ENCODE data around the gene ANKS1B.

The ANKS1B gene

DNA sequence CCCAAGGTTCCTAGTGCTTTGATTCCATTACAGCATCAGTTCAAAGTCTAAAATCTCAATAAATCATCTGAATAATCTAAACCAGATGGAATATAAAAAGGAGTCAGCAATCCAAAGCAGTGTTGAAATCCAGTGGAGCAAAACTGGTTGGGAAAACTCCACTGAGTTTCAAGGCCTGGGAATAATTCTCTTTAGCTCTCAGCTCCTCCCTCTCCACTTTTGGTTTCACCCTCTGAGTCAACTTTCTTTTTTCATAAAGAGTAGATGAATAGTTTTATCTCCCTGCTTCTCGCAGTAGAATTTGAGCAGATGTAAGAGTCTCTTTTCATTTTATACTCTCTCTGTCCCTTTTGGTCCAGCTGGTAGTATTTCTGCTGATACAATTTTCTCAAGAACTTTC lies 1001.1 kb downstream of the ANKS1B start:
- Histone ChIP-seq H3K9ac (ENCODE audit: low read depth, low read length, poor library complexity, severe bottlenecking) (no peak overlapping the region), H3K79me2 (ENCODE audit: insufficient read depth, low read length) (no peaks in the 10 kb centered on the region), H3K4me1 (ENCODE audit: insufficient read depth, low read length, poor library complexity, severe bottlenecking) (no peaks in the 10 kb centered on the region), H3K9me2 (replicated peaks; ENCODE audit: low read depth, low read length) (no peaks in the 10 kb centered on the region), H4K20me1 (ENCODE audit: insufficient read depth, low read length, poor library complexity, severe bottlenecking) (no peaks in the 10 kb centered on the region), H3K27me3 (ENCODE audit: insufficient read depth, low read length, poor library complexity, severe bottlenecking) (no peaks in the 10 kb centered on the region), H3K4me3 (ENCODE audit: low read length, poor library complexity, severe bottlenecking) (no peak overlapping the region), H3K36me3 (ENCODE audit: insufficient read depth, low read length) (no peaks in the 10 kb centered on the region), H3F3A (ENCODE audit: low read depth) (no peaks in the 10 kb centered on the region), H3K4me2 (ENCODE audit: low read depth, low read length, poor library complexity, severe bottlenecking) (no peak overlapping the region), H2AFZ (ENCODE audit: low read length) (no peak overlapping the region), H3K9me3 (ENCODE audit: insufficient read depth, low read depth, low read length) (no peaks in the 10 kb centered on the region)
- no peak for TF ChIP-seq EZH2phosphoT487 (IDR thresholded peaks at IDR 0.05; ENCODE audit: borderline replicate concordance)
- TF ChIP-seq, protein P1, sequence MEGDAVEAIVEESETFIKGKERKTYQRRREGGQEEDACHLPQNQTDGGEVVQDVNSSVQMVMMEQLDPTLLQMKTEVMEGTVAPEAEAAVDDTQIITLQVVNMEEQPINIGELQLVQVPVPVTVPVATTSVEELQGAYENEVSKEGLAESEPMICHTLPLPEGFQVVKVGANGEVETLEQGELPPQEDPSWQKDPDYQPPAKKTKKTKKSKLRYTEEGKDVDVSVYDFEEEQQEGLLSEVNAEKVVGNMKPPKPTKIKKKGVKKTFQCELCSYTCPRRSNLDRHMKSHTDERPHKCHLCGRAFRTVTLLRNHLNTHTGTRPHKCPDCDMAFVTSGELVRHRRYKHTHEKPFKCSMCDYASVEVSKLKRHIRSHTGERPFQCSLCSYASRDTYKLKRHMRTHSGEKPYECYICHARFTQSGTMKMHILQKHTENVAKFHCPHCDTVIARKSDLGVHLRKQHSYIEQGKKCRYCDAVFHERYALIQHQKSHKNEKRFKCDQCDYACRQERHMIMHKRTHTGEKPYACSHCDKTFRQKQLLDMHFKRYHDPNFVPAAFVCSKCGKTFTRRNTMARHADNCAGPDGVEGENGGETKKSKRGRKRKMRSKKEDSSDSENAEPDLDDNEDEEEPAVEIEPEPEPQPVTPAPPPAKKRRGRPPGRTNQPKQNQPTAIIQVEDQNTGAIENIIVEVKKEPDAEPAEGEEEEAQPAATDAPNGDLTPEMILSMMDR (conservative IDR thresholded peaks at IDR 0.05; ENCODE audit: low read length), result no peak

DNA sequence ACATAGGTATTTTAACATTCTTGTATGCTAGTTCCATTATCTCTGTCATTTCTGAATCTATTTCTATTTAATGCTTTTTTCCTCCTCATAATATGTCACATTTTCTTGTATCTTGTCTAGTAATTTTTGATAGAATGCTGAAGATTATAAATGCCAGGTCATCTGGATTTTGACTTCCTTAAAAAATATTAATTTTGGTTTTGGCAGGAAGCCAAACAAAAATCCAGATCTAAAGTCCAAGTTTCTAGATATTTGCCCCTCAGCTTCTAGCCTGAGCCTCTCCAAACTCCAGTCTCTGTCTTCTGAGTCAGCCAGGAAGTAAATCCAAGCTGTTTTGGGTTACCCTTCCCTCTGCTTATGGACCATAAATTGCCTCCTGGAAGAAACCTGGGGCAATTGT lies 1004.2 kb downstream of the ANKS1B start:
- Histone ChIP-seq H3K27me3 (ENCODE audit: insufficient read depth, low read length, poor library complexity, severe bottlenecking) (no peaks in the 10 kb centered on the region), H3F3A (ENCODE audit: low read depth) (no peaks in the 10 kb centered on the region), H3K4me2 (ENCODE audit: low read depth, low read length, poor library complexity, severe bottlenecking) (no peak overlapping the region), H3K36me3 (ENCODE audit: insufficient read depth, low read length) (no peaks in the 10 kb centered on the region), H2AFZ (ENCODE audit: low read length) (no peak overlapping the region), H3K4me1 (ENCODE audit: insufficient read depth, low read length, poor library complexity, severe bottlenecking) (no peaks in the 10 kb centered on the region), H3K9ac (ENCODE audit: low read depth, low read length, poor library complexity, severe bottlenecking) (no peak overlapping the region), H4K20me1 (ENCODE audit: insufficient read depth, low read length, poor library complexity, severe bottlenecking) (no peaks in the 10 kb centered on the region), H3K9me3 (ENCODE audit: insufficient read depth, low read depth, low read length) (no peaks in the 10 kb centered on the region), H3K9me2 (replicated peaks; ENCODE audit: low read depth, low read length) (no peaks in the 10 kb centered on the region), H3K4me3 (ENCODE audit: low read length, poor library complexity, severe bottlenecking) (no peak overlapping the region), H3K79me2 (ENCODE audit: insufficient read depth, low read length) (no peaks in the 10 kb centered on the region)
- TF ChIP-seq, protein P1 (conservative IDR thresholded peaks at IDR 0.05; ENCODE audit: low read length), result no peak
- no peak for TF ChIP-seq EZH2phosphoT487 (IDR thresholded peaks at IDR 0.05; ENCODE audit: borderline replicate concordance)

DNA sequence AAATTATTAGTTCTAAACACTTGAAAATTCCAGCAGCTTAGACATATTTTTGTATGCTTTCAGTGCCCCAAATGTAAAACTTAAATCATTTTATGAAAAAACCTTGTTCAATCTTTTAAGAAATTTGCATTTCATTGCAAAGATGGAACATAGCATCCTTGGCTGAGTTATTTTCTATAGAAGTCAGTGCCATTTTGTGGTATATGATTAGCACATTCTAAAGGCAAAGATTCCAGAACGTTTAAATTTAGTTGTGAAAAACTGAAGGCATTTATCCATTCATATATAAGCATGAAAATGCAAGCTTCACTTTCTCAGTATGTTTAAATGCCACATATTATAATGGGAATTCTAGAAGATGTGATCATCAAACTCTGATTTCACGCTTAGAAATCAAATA lies 1007.5 kb downstream of the ANKS1B start:
- Histone ChIP-seq H3K9me3 (ENCODE audit: insufficient read depth, low read depth, low read length) (no peaks in the 10 kb centered on the region), H3K4me2 (ENCODE audit: low read depth, low read length, poor library complexity, severe bottlenecking) (no peak overlapping the region), H3K27me3 (ENCODE audit: insufficient read depth, low read length, poor library complexity, severe bottlenecking) (no peaks in the 10 kb centered on the region), H3K79me2 (ENCODE audit: insufficient read depth, low read length) (no peaks in the 10 kb centered on the region), H3K9me2 (replicated peaks; ENCODE audit: low read depth, low read length) (no peaks in the 10 kb centered on the region), H3K4me3 (ENCODE audit: low read length, poor library complexity, severe bottlenecking) (no peak overlapping the region), H3K9ac (ENCODE audit: low read depth, low read length, poor library complexity, severe bottlenecking) (no peak overlapping the region), H4K20me1 (ENCODE audit: insufficient read depth, low read length, poor library complexity, severe bottlenecking) (no peaks in the 10 kb centered on the region), H3F3A (ENCODE audit: low read depth) (no peaks in the 10 kb centered on the region), H2AFZ (ENCODE audit: low read length) (no peak overlapping the region), H3K4me1 (ENCODE audit: insufficient read depth, low read length, poor library complexity, severe bottlenecking) (no peaks in the 10 kb centered on the region), H3K36me3 (ENCODE audit: insufficient read depth, low read length) (no peaks in the 10 kb centered on the region)
- TF ChIP-seq, protein P1 (conservative IDR thresholded peaks at IDR 0.05; ENCODE audit: low read length), result no peak
- TF ChIP-seq EZH2phosphoT487 (IDR thresholded peaks at IDR 0.05; ENCODE audit: borderline replicate concordance), result no peak
